ENCODE measurements around the gene ZNF497. TPM values are rescaled to one million over a fixed set of nuclear protein-coding genes. Genes with fewer than 3 reads are reported as not detected.

ZNF497 gene
- total and polyA plus RNA-seq, 9 of the 15 experiments (the other 6 are each of a cell fraction or from before 2014, with no cell fraction given), result 0.06 to 0.98 (median 0.44) TPM; not detected in 1

- H3K27ac ChIP-seq (ENCODE audit: extremely low read depth, low read depth, low read length), result peak within 1 kb of the TSS; percentile 88
- H4K20me1 ChIP-seq (replicated peaks; ENCODE audit: control insufficient read depth, insufficient read depth, low read length), result no peaks in the 10 kb centered on the region
- in situ Hi-C loops (cut with MboI), result no loop called here
- H3K9me1 ChIP-seq (ENCODE audit: control insufficient read depth, insufficient read depth, low read length), result no peaks in the 10 kb centered on the region
- peak; percentile 89 to 100 (median 94) for DNase-seq (ENCODE audit: extremely low read depth in 1 of 4, low spot score in 3 of 4)
- peaks cover 22% of the 10 kb centered on the region for H3K79me2 ChIP-seq (ENCODE audit: control insufficient read depth, insufficient read depth, low read length)
- intact Hi-C loops (cut with micrococcal nuclease), result loop anchor here (1.0 to 2.0 kb wide), 2 partner anchors 18 to 54 kb away; partner anchors contain the start of gene ZNF497
- no peaks in the 10 kb centered on the region for H3K9me3 ChIP-seq (replicated peaks; ENCODE audit: control insufficient read depth, insufficient read depth, low read depth, low read length)
- H3K4me2 ChIP-seq (ENCODE audit: insufficient read depth, low read length), result peak within 1 kb of the TSS; percentile 99
- H3K4me1 ChIP-seq (replicated peaks in 1 of 2; ENCODE audit: control insufficient read depth in 2 of 2, insufficient read depth in 2 of 2, low read length in 2 of 2), result peaks cover 19 to 47% of the 10 kb centered on the region in 2 experiments
- H3K27me3 ChIP-seq (ENCODE audit: control insufficient read depth in 2 of 2, insufficient read depth in 2 of 2, low read length in 2 of 2), result no peaks in the 10 kb centered on the region
- ChIA-PET CTCF (ENCODE audit: low intra/inter-chr PET ratio) (no interaction called here), POLR2A (interaction anchor here (0.6 to 1.8 kb wide), 3 partner anchors 18 to 138 kb away, joined by 3 to 13 read pairs (median 4); partner anchors contain the start of gene ZNF497)
- peak within 1 kb of the TSS; percentile 77 to 93 for H3K9ac ChIP-seq (ENCODE audit: insufficient read depth in 1 of 2, low read depth in 2 of 2, low read length in 2 of 2)
- H3K4me3 ChIP-seq, result peak within 1 kb of the TSS; percentile 61
- BruUV-seq (replicated peaks), result no TSS peak
- peak; percentile 99 for FAIRE-seq
- whole genome bisulfite sequencing (ENCODE audit: insufficient coverage, low coverage, missing lambda C conversion rate), result under 1% methylated on average over 62 of the region's 83 CpGs
- H2AFZ ChIP-seq (ENCODE audit: low read depth, low read length), result peak within 1 kb of the TSS; percentile 88
- peak; percentile 93 for ATAC-seq
- H3K36me3 ChIP-seq (ENCODE audit: control insufficient read depth, insufficient read depth, low read length), result no peaks in the 10 kb centered on the region
- no peak for TF ChIP-seq DNMT1 (IDR thresholded peaks at IDR 0.05)
- TF ChIP-seq SAP30 (IDR thresholded peaks at IDR 0.05; ENCODE audit: borderline replicate concordance, insufficient read depth, low read depth, low read length, poor library complexity, severe bottlenecking), result peak; percentile 76
- TF ChIP-seq PCBP2 (IDR thresholded peaks at IDR 0.05; ENCODE audit: low read depth, low read length, poor library complexity, severe bottlenecking), result no peak
- peak; percentile 42 for TF ChIP-seq DACH1 (IDR thresholded peaks at IDR 0.05; ENCODE audit: partially characterized antibody)
- TF ChIP-seq ESRRA (IDR thresholded peaks at IDR 0.05; ENCODE audit: borderline replicate concordance, low read depth), result peak; percentile 61
- TF ChIP-seq NUFIP1 (IDR thresholded peaks at IDR 0.05; ENCODE audit: partially characterized antibody), result no peak
- TF ChIP-seq TARDBP (IDR thresholded peaks at IDR 0.05), result peak; percentile 56; the same call in 1 of the 2 replicates
- no peak for TF ChIP-seq ZNF197 (CRISPR knock-in tag; IDR thresholded peaks at IDR 0.05; ENCODE audit: low read depth)
- 0 out of 2 replicates have a peak, but pooled peaks have one; percentile 66 for TF ChIP-seq E2F5 (CRISPR knock-in tag; IDR thresholded peaks at IDR 0.05)
- TF ChIP-seq CREM (IDR thresholded peaks at IDR 0.05; ENCODE audit: low read depth), result peak; percentile 91
- TF ChIP-seq NR2C2 (CRISPR knock-in tag; IDR thresholded peaks at IDR 0.05), result peak; percentile 90
- peak; percentile 97 for TF ChIP-seq NR2C2 (tag; IDR thresholded peaks at IDR 0.05)
- TF ChIP-seq ZNF778 (CRISPR knock-in tag; IDR thresholded peaks at IDR 0.05), result no peak
- peak; percentile 64 for TF ChIP-seq KDM5B (IDR thresholded peaks at IDR 0.05; ENCODE audit: insufficient replicate concordance, low read depth, low read length)
- TF ChIP-seq CBX5 (IDR thresholded peaks at IDR 0.05; ENCODE audit: borderline replicate concordance, low read depth), result peak; percentile 67; the same call in 1 of the 2 replicates
- TF ChIP-seq ZBED1 (IDR thresholded peaks at IDR 0.05), result 0 out of 2 replicates have a peak, but pooled peaks have one; percentile 53
- TF ChIP-seq RBM15 (IDR thresholded peaks at IDR 0.05; ENCODE audit: insufficient read depth, low read length), result no peak
- TF ChIP-seq TAF9B (IDR thresholded peaks at IDR 0.05; ENCODE audit: partially characterized antibody), result peak; percentile 81
- TF ChIP-seq TGIF2 (CRISPR knock-in tag; IDR thresholded peaks at IDR 0.05), result peak; percentile 71; the same call in 1 of the 2 replicates
- TF ChIP-seq POLR2B (IDR thresholded peaks at IDR 0.05; ENCODE audit: low read depth, partially characterized antibody), result peak; percentile 90
- TF ChIP-seq DMBX1 (CRISPR knock-in tag; IDR thresholded peaks at IDR 0.05; ENCODE audit: borderline replicate concordance), result peak; percentile 75; the same call in 1 of the 2 replicates
- TF ChIP-seq EGR1 (conservative IDR thresholded peaks at IDR 0.05), result peak; percentile 93
- peak; percentile 100 for TF ChIP-seq GABPB1 (CRISPR knock-in tag; IDR thresholded peaks at IDR 0.05)
Observed at GRCh38 chr19:58380662-58381459, 18.3 kb upstream of the ZNF497 start, which contains the start of gene ZNF837. Gene ZNF837, minus strand, starts transcription at chr19:58381030. Its CDS starts 11,698 bp downstream, at chr19:58369332.

Measured in K562 (cell line).